ENCODE data around the gene PDE4B.
"Not testable (repeated sequence)": the region's sequence is repeated elsewhere in the genome, so short reads cannot be mapped to it uniquely, and the experiment has no call there.

PDE4B gene

GRCh38 chr1:66312271-66312990, 519.7 kb downstream of the PDE4B start:
- no peak for DNase-seq (ENCODE audit: low read depth)
- H3K4me3 ChIP-seq (ENCODE audit: low read depth, low read length): no peak overlapping the region
- no peak for TF ChIP-seq CTCF (IDR thresholded peaks at IDR 0.05; ENCODE audit: control insufficient read depth, extremely low read depth, insufficient read depth)

GRCh38 chr1:66313429-66313828, 520.7 kb downstream of the PDE4B start:
- TF ChIP-seq CTCF (IDR thresholded peaks at IDR 0.05; ENCODE audit: control insufficient read depth, extremely low read depth, insufficient read depth): no peak
- DNase-seq (ENCODE audit: low read depth): no peak
- no peak overlapping the region for H3K4me3 ChIP-seq (ENCODE audit: low read depth, low read length)

GRCh38 chr1:66315671-66316070, 523.0 kb downstream of the PDE4B start:
- no peak for DNase-seq (ENCODE audit: low read depth)
- no peak overlapping the region for H3K4me3 ChIP-seq (ENCODE audit: low read depth, low read length)
- no peak for TF ChIP-seq CTCF (IDR thresholded peaks at IDR 0.05; ENCODE audit: control insufficient read depth, extremely low read depth, insufficient read depth)

- peak; percentile 86 for DNase-seq (ENCODE audit: low read depth)
- TF ChIP-seq CTCF (IDR thresholded peaks at IDR 0.05; ENCODE audit: control insufficient read depth, extremely low read depth, insufficient read depth): no peak
- no peak overlapping the region for H3K4me3 ChIP-seq (ENCODE audit: low read depth, low read length)
These were observed 524.0 kb downstream of the PDE4B start for GRCh38 chr1:66316464-66317247.

- TF ChIP-seq CTCF (IDR thresholded peaks at IDR 0.05; ENCODE audit: control insufficient read depth, extremely low read depth, insufficient read depth): no peak
- DNase-seq (ENCODE audit: low read depth): no peak
- no peak overlapping the region for H3K4me3 ChIP-seq (ENCODE audit: low read depth, low read length)
These were observed 524.5 kb downstream of the PDE4B start for GRCh38 chr1:66317248-66317515.

GRCh38 chr1:66320231-66320630, 527.5 kb downstream of the PDE4B start:
- DNase-seq (ENCODE audit: low read depth): no peak
- H3K4me3 ChIP-seq (ENCODE audit: low read depth, low read length): no peak overlapping the region
- no peak for TF ChIP-seq CTCF (IDR thresholded peaks at IDR 0.05; ENCODE audit: control insufficient read depth, extremely low read depth, insufficient read depth)

- not testable (repeated sequence) for H3K4me3 ChIP-seq (ENCODE audit: low read depth, low read length); DNase-seq (ENCODE audit: low read depth)
These were observed 529.8 kb downstream of the PDE4B start for GRCh38 chr1:66322462-66322861.

Measured in LNCaP clone FGC (cell line).